SK-MEL-5 (cell line): ENCODE measurements around the gene SYNPO. TPM values are rescaled to one million over a fixed set of nuclear protein-coding genes. Genes with fewer than 3 reads are reported as not detected.

Source experiments
- DNase-seq: peaks from one replicate; pipeline ENCODE4 v3.0.0-alpha.2; 2016; ENCODE audit warnings: low read depth, low spot score
- in situ Hi-C: cut with HindIII; loops from 2 replicates; pipeline ENCODE4 v1.10.0; 2016; ENCODE audit warnings: low sequenced_read_pairs, high pct_unique_total_duplicates, low pct_unique_long_range_greater_than_20kb
- total RNA-seq: library from RNA; depleted of rRNA; stranded (reverse); fragments of >200 nt; shearing (Covaris generic); gene quantifications from 2 replicates; pipeline ENCODE4 v1.2.3, GENCODE V29; 2014

Gene SYNPO
- total RNA-seq, 1 experiment from 2014 or later, result not detected

DNA sequence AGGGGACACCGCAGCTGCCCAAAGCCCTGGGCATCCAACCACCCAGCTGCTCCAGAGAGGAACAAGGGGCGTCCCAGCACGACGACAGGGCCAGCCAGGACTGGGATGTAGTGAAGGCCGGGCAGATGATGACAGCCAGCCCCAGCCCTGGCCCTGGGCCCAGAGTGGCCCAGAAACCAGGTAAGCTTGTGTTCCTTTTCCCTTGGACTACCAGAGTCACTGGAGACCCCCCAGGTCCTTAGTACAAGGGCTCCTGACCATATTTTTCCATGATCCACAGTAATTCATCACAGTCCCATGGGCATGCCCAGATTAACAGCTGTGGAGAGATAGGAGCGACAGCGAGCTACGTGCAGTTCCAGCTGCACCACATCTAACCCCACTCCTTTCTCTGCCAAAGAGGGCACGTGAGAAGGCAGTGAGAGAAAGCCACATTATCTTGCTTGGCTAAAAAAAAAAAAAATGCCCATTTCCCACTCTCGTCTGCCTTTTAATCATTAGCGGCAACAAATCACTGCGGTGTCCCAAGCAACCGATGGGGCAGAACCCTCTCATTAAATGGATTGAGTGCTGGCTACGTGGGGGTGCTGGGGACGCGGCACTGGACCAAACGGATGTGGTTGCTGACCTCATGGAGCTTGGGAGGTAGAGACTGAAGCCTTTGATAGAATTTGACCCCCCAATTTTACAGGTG is 21.7 kb upstream of the SYNPO start:
- in situ Hi-C loops, result no loop called here
- no peak for DNase-seq

DNA sequence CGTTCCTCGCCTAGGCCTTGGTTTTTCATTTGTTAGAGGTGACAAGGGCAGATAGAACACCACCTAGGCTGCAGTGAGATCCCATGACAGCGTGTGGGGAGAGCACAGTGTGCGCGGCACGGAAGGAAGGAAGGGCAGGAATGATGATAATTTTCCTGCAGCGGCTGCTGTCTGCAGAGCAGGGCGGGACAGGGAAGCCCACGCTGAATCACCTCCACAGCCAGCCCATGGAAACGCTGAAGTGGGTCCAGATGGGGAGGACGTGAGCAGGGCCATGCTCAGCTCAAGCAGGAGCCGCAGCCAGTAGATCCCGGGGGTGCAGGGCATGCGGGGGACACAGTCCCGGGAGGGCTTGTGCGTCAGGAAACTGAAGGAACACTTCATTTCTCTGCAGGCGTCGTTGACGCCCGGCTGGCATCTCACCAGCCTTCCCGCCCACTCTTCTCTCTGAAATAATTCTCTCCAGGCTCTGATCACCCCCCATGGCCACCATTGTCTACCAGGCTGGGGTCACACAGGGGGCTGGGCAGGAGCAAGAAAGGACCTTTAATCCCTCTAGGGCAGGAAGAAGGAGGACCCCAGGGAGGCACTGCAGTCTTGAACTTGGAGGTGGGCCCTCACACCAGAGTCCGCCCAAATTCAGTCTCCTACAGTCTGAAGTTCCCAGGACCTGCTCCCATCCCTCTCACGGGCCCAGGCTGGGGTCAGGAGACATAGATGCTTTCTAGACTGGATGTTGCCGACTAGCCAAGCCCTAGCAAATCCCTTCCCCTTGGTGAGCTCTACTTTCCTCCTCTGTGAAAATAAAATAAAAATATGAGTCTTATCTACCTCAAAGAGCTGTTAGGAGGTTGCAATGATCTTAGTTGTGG is 20.9 kb upstream of the SYNPO start:
- DNase-seq, result no peak
- in situ Hi-C loops, result no loop called here

DNA sequence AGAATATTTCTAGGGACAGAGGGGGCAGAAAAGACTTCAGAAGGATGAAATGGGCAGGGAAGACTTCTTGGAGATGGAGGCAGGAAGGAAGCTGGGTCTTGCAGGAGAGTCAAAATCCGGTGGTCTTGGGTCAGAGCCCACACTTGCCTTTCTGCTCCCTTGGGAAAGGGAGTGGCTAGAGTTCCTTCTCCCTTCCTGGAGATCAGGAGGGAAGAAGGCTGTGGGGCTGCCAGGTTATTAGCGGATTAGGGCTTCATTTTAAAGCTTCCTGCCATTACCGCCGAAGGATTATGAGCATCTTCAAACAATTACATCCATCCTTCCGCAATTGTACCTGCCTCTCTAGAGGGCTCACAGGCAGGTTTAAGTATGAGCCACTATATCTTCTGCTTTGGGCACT is 19.2 kb upstream of the SYNPO start:
- in situ Hi-C loops, result no loop called here

DNA sequence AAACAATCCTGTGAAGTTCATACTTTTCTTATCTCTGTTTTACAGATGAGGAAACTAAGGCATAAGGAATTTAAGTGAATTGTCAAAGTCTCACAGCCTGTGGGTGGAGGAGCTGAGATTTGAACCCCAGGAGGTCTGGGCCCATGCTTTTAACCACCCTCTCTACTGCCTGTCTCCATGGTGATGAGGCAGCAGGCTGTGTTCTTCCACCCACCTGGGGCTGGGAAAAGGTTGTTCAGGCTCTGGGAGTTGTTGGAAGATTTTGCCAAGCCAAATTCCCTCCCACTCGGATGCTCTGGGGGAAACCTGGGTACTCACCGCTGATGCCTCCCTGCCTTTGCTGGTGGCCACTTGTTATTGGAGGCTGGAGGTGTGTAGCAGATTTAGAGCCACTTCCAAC is 18.3 kb upstream of the SYNPO start:
- in situ Hi-C loops, result no loop called here
- no peak for DNase-seq

More for the DNA sequence above, 19.2 kb upstream of the SYNPO start:
- no peak for DNase-seq

DNA sequence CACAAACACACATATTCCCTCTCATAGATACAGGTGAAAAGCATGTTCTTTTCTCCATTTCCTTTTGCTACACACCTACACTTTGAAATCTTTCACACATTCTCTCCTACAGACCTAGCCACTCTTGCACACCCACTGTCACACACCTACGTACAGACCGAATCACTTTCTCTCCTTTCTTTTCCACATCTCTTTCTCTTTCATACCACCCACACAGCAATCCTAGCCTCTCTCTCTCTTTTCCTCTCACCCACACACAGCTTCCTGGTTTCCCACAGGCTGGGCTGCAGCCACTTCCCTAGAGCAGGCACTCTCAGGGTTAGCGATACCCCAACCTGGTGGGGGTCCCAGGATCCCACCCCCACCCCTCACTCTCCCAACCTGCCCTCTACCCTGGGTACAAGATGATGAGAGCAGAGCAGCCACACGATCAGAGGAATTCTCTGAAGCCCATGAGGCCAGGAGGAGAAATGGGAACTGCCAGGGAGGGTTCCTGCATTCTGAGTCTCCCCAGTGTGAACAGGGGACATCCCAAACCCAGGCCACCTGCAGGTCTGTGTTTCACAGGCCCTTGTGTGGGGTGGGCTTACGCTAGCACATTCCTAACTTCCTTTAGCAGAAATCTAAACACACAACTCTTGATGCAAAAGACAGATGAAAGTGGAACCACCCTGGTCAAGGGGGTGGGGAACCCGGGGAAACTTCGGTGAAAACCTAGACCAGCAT is 17.1 kb upstream of the SYNPO start:
- in situ Hi-C loops, result no loop called here
- no peak for DNase-seq

DNA sequence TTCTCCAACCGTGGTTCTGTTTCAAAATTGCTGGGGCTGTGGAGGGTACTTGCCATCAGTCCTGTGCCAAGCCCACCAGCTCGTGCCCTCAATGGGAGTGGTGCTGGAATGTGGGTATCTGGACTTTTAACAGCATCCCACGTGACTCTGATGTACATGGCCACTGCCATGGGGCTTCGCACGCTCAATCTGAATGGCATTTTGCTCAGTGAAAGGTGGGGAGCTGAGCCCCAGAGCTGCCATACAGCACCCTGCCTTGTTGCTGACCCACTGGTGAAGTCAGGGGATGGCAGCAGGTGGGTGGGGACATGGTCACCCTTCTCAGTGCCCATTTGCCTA is 16.6 kb upstream of the SYNPO start:
- DNase-seq, result no peak
- in situ Hi-C loops, result no loop called here

DNA sequence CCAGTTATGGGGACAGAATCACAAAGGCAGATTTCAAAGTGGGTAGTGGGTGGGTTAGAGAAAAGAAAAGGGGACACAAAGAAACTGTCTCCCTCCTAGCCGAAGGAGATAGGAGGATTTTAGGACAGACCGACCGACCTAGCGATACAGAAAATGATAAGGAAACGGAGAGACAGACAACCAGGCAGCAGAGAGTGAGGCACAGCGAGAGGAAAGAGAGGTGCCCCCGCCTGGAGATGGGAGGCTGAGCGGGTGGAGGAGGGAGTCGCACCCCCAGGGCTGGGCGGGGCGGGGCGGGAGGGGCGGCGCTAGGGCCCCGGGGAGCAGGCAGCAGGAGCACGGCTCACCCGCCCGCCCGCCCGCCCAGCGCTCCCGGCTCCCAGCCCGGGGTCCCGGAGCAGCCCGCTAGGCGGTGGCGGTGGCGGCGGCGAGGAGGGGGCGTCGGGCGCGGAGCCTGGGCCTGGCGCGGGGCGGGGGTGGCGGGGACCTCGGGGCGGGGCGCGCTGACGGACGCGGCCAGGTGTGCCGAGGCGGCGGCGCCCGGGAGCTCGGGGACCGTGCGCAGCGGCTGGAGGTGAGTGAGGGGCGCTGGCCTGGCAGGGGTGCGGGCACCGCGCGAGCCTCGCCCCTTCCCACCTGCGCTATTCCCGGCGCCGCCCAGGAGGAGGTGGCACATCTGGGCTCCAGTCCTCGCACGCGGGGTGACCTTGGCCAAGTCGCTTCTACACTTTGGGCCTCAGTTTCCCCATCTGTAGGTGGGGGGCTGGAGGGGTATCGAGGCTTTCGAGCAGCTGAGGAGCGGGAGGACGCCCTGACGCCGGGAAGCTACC is 15.9 kb upstream of the SYNPO start:
- in situ Hi-C loops, result no loop called here
- DNase-seq, result no peak

DNA sequence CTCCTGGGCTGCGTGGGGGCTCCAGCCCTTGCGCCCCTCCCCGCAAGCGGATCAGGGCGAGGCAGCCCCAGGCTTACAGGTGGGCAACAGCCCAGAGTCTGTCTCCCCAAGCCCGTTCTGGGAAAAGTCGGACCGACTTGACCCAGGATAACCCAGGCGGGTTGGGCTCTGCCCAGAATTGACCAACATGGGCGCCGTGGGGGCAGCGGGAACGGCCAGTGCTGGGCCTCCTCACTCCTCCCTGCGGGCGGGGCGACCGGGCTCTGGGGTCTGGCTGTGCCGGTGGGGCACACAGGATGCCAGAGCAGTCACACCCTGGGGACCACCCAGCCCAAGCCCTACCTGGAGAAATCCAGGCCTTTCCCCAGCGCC is 15.3 kb upstream of the SYNPO start:
- in situ Hi-C loops, result no loop called here
- no peak for DNase-seq

DNA sequence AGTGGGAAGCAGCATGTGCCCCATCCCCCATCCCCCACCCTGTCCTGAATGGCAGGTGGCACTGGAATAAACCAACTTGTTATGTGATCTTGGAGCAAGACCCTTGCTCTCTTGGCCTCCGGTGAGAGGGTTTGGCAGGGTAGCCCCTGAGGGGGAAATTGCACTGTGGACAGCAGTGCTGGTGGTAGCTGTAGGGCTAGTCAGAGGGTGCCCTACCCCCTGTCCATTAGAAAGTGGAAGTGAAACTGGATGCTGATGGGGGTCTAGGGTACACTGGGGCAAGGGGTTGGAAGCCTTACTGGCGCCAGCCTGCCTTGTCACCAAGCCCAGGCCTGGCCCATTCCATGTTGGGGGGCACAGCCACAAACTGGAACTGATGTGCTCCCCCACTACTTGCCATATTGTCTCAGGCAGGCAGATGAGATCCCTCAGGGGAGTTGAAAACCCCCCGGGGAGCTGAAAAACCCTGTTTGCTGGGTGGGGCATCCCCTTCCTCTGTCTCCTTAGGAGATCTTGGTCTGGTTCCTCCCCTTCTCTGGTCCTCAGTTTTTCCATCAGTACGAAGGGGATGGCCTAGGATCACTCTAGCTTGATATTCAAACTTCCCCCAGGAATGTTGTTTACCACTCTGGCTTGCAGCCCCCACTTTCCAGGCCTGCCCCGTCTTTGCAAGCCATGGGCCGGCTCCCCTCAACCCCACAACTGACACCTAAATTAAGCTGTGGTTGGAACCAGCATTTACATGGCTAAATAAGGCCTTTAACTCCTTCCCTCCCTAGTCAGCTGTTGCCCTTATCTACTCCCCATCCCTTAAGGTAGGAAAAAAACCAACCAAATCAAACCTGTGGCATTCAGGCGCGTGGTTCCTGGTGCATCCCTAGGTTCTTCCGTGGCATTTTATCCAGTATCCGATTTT is 14.4 kb upstream of the SYNPO start:
- in situ Hi-C loops, result no loop called here
- DNase-seq, result no peak

DNA sequence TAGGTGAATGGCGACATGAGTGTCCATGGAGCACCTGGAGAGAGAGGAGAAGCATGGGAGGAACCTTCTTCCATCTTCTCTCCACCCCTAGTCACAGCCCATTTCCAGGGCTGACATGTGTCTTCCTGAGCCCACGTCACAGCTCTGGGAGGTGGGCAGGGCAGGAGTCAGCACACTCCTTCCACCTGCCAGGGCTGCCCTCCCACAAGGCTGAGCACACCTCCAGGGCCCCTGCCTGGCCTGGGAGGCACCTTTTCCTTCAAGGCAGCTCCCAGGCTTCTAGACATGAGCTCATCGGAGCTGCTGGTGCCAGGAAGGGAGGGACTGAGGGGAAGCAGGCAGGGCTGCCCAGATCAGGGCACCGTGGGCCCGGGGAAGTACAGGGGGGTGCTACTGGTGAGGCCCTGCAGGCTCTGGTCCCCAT is 13.6 kb upstream of the SYNPO start:
- no peak for DNase-seq
- in situ Hi-C loops, result no loop called here

DNA sequence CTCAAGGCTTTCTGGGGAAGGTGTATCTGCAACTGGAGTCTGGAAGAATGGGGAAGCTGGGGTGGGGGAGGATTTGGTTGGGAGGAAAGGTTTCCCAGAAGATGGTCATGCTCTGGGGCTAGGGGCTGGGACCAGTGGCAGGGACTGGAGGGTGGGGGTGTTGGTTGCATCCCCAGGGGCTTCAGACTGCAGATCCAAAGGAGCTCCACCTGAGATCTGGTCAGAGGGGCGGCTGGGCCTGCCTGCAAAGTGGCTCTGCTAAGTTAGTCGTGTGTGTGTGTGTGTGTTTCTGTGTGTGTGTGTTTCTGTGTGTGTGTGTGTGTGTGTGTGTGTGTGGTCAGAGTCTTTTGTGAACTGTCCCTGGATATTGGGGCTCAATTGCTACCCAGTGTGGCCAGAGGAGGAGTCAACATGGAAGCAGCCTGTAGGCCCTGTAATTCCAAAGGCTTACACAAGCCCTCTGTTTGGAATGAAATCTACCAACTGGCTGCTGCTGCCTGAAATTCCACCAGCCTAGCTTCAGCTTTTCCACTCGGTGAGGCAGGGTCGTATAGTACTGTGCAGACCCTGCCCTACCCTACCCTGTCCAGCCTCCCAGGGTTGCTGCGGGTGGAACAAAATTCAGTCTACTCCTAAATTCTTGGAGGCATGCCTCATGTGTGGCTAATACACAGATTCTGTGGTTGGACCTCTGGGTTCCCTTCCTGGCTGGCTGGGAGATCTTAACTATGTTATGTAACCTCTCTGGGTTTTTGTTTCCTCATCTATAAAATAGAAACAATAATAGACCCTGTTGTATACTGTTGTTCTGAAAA is 12.5 kb upstream of the SYNPO start:
- no peak for DNase-seq
- in situ Hi-C loops, result no loop called here

DNA sequence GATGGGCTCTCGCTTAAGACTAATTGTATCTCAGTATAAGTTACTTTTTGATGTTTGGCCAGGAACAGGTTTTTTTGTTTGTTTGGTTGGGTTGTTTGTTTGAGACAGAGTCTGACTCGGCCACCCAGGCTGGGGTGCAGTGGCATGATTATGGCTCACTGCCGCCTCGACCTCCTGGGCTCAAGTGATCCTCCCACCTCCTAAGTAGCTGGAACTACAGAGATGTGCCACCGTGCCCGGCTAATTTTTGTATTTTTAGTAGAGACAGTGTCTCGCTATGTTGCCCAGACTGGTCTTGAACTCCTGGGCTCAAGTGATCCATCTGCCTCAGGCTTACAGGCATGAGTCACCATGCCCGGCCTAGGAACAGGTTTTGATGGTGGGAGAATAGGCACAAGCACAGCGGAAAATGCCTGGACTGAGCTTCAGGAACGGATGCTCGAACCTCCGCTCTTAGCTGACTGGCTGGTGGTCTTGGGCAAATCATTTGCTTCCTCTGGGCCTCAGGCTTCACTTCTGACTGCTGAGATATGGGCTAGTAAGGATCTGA is 11.4 kb upstream of the SYNPO start:
- DNase-seq, result no peak
- in situ Hi-C loops, result no loop called here

DNA sequence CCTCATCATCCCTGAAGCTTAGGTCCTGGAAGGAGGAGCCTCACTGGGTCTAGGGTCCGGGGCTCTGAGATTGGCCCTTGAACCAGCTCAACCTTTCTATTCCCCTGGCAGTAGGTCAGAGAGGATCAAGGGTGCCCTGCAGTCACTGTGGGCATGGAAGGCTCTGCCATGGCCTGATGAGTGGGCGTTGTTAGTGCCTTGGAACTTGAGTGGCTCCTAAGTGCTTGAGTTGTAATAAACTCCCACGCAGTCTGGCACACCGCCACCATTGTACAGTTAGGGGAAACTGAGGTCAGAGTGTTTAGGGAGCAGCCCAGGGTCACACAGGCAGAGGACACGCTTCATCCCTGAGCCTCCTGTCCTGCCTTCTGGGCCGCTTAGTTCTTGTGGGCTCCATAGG is 10.4 kb upstream of the SYNPO start:
- no peak for DNase-seq
- in situ Hi-C loops, result no loop called here

DNA sequence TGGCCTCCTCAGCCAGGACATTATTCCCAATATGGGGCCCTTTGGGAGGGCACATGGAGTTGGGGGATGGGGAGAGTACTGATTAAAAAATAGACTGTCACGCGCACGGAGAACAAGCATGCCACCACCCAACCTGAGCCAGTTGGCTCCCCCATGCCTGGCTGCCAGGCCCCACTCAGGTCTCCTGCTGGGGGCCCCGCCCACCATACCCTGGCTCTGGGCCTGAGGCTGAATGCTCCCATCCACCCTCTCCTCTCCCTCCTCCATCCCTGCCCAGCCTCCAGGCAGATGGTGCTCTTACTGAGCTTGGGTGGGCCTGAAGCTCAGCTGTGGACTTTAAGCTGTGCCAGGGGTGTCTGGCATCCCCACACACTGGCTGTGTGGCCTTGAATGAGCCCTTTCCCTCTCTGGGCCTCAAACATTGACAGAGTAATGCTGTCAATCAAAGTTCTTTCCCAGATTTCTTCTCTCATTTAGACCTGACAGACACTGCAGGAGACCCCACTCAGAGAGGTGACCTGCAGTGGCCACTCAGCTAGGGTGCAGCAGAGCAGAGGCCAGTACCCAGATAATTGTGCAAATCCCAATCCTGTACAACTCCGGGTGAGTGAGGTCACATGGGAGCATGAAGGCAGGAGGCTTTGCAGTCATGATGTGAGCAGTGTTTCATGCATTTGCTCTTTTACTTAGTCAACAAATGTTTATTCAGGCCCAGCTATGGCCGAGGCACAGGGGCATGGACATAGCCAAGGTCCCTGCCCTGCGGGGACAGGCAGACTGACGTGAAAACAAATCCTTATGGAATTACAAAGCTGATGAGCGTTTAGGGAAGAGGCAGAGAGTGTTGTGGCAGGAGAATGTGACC is 9.8 kb upstream of the SYNPO start:
- DNase-seq, result no peak
- in situ Hi-C loops, result no loop called here

DNA sequence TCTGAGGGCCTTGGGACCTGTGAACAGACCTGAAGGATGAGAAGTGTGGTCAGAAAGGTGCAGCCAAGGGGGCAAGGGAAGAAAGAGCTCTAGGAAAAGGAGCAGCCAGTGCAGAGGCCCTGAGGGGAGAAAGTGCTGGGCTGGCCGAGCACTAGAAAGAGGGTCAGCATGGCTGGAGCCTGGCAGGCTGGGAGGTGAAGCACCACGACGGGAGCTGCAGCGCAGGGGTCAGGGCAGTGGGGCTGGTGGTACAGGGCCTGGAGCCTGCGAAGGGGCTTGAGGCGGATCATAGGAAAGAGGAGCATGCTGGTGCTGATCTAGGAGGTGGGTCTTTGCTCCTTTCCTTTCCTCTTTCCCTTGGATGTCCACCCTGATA is 9.1 kb upstream of the SYNPO start:
- in situ Hi-C loops, result no loop called here
- DNase-seq, result no peak
